SK-N-SH (cell line): ENCODE measurements around the gene FLOT1. TPM values are rescaled to one million over a fixed set of nuclear protein-coding genes. Genes with fewer than 3 reads are reported as not detected.
A peak's percentile ranks its signal among the peaks of the same experiment; 100 is the strongest.

Source experiments
- CTCF ChIA-PET: fragments of 300-600, 350-600 bp; formaldehyde crosslinking; extraction: SDS; loops from one replicate; lab custom pipeline; 2021; lab: Yijun Ruan, JAX
- POLR2A ChIA-PET: fragments of 350-600 bp; sonication (Branson Sonifier 250); formaldehyde crosslinking; extraction: SDS; loops from one replicate; lab custom pipeline; 2020; ENCODE audit warnings: antibody characterized with exemption, inconsistent platforms; lab: Yijun Ruan, JAX
- DNase-seq: peaks from one replicate; pipeline ENCODE4 v3.0.0; 2012
- H2AFZ ChIP-seq: fragments of 200-600 bp; sonication (generic); 2 replicates; pipeline ENCODE4 v1.8.1; 2016; ENCODE audit warnings: antibody characterized with exemption, mild to moderate bottlenecking, low read depth
- H3F3A ChIP-seq: fragments of 200-600 bp; sonication (generic); replicated peaks from 2 replicates; pipeline ENCODE3; 2016; ENCODE audit warnings: antibody characterized with exemption, mild to moderate bottlenecking; ENCODE audit not compliant: insufficient read depth
- H3K27ac ChIP-seq, 2 experiments: fragments of 200-500 bp in 1 of 2; fragments of 200-600 bp in 1 of 2; sonication (Bioruptor generic) in 1 of 2; sonication (generic), shearing (Covaris generic) in 1 of 2; 2 replicates each; pipeline versions ENCODE4 v1.5.1 to v1.6.1; 2014 to 2016; ENCODE audit warnings: low read depth in 2 of 2, inconsistent platforms in 1 of 2, low read length in 1 of 2, mild to moderate bottlenecking in 1 of 2, mixed read lengths in 1 of 2
- H3K27me3 ChIP-seq: fragments of 200-600 bp; sonication (generic), shearing (Covaris generic); 2 replicates; pipeline ENCODE4 v1.6.1; 2016; ENCODE audit warnings: mixed run types; ENCODE audit not compliant: insufficient read depth
- H3K36me3 ChIP-seq, 2 experiments: fragments of 200-500 bp in 1 of 2; fragments of 200-600 bp in 1 of 2; sonication (Bioruptor generic) in 1 of 2; sonication (generic) in 1 of 2; replicated peaks in 1 of 2; 2 replicates each; pipeline versions ENCODE3 to v1.5.1; 2014 to 2016; ENCODE audit warnings: low read length in 1 of 2, mild to moderate bottlenecking in 1 of 2; ENCODE audit not compliant: insufficient read depth in 2 of 2, control insufficient read depth in 1 of 2
- H3K4me1 ChIP-seq, 2 experiments: fragments of 200-500 bp in 1 of 2; fragments of 200-600 bp in 1 of 2; sonication (Bioruptor generic) in 1 of 2; sonication (generic), shearing (Covaris generic) in 1 of 2; 2 replicates each; pipeline versions ENCODE4 v1.5.1 to v1.6.1; 2014 to 2016; ENCODE audit warnings: low read depth in 1 of 2, low read length in 1 of 2, mixed run types in 1 of 2; ENCODE audit not compliant: insufficient read depth in 2 of 2, control insufficient read depth in 1 of 2
- H3K4me2 ChIP-seq: fragments of 200-600 bp; sonication (generic), shearing (Covaris generic); 2 replicates; pipeline ENCODE4 v1.6.1; 2017; ENCODE audit warnings: mixed run types
- H3K4me3 ChIP-seq, 2 experiments: fragments of 200-500 bp in 1 of 2; fragments of 200-600 bp in 1 of 2; sonication (Bioruptor generic) in 1 of 2; sonication (generic), shearing (Covaris generic) in 1 of 2; 2 replicates each; pipeline versions ENCODE4 v1.5.1 to v1.8.1; 2014 to 2016; ENCODE audit warnings: low read depth in 2 of 2, inconsistent platforms in 1 of 2, low read length in 1 of 2, mild to moderate bottlenecking in 1 of 2, mixed read lengths in 1 of 2, moderate library complexity in 1 of 2
- H3K79me2 ChIP-seq: fragments of 200-600 bp; sonication (generic); 2 replicates; pipeline ENCODE4 v1.8.1; 2017; ENCODE audit warnings: mild to moderate bottlenecking; ENCODE audit not compliant: insufficient read depth
- H3K9ac ChIP-seq: fragments of 200-600 bp; sonication (generic); 2 replicates; pipeline ENCODE4 v1.6.1; 2017; ENCODE audit warnings: mixed run types
- H3K9me2 ChIP-seq: fragments of 200-600 bp; sonication (generic); 2 replicates; pipeline ENCODE4 v1.6.1; 2017; ENCODE audit warnings: mixed run types
- H3K9me3 ChIP-seq: fragments of 200-600 bp; sonication (generic); 2 replicates; pipeline ENCODE4 v1.6.1; 2017; ENCODE audit warnings: mixed run types, mild to moderate bottlenecking, moderate library complexity
- H4K20me1 ChIP-seq: fragments of 200-600 bp; sonication (generic); 2 replicates; pipeline ENCODE4 v1.6.1; 2017; ENCODE audit warnings: mild to moderate bottlenecking, mixed run types; ENCODE audit not compliant: insufficient read depth
- CTCF ChIP-seq: fragments of 200-600 bp; sonication (generic); IDR thresholded peaks from 2 replicates; pipeline ENCODE4 v1.6.1; 2017; ENCODE audit warnings: antibody characterized with exemption, mild to moderate bottlenecking, moderate library complexity
- EP300 ChIP-seq, 2 experiments: IDR thresholded peaks; 2 replicates each; pipeline versions ENCODE4 v1.4.0 to v1.6.1; 2012; ENCODE audit warnings: borderline replicate concordance in 1 of 2, low read depth in 1 of 2, low read length in 1 of 2
- EZH2phosphoT487 ChIP-seq: fragments of 200-600 bp; sonication (generic); IDR thresholded peaks from 2 replicates; pipeline ENCODE4 v1.6.1; 2017; ENCODE audit warnings: low read depth, mixed run types, mild to moderate bottlenecking, antibody characterized with exemption, moderate library complexity, borderline replicate concordance
- FOSL2 ChIP-seq: IDR thresholded peaks from 2 replicates; pipeline ENCODE4 v1.4.0; 2012; ENCODE audit warnings: low read depth, mild to moderate bottlenecking, moderate library complexity, borderline replicate concordance
- FOXJ3 ChIP-seq: sonication (generic); formaldehyde crosslinking; IDR thresholded peaks from 2 replicates; pipeline ENCODE4 v1.5.1; 2020; ENCODE audit warnings: mild to moderate bottlenecking, missing genetic modification reagents
- FOXM1 ChIP-seq: IDR thresholded peaks from 2 replicates; pipeline ENCODE4 v1.4.0; 2012; ENCODE audit warnings: low read depth, mild to moderate bottlenecking
- GATA2 ChIP-seq: sonication (generic); formaldehyde crosslinking; IDR thresholded peaks from 2 replicates; pipeline ENCODE4 v1.5.0; 2020; ENCODE audit warnings: mild to moderate bottlenecking, missing genetic modification reagents
- MEF2A ChIP-seq: IDR thresholded peaks from 2 replicates; pipeline ENCODE4 v1.4.0; 2012; ENCODE audit warnings: low read depth, borderline replicate concordance
- NFIC ChIP-seq: IDR thresholded peaks from 2 replicates; pipeline ENCODE4 v1.4.0; 2012; ENCODE audit warnings: borderline replicate concordance
- NRF1 ChIP-seq: IDR thresholded peaks from 2 replicates; pipeline ENCODE4 v1.6.1; 2012; ENCODE audit warnings: low read depth, mild to moderate bottlenecking, low read length
- RFX5 ChIP-seq: IDR thresholded peaks from 2 replicates; pipeline ENCODE4 v1.6.1; 2012; ENCODE audit warnings: mild to moderate bottlenecking, improper control_type of control experiment, low read length
- RXRA ChIP-seq: IDR thresholded peaks from 2 replicates; pipeline ENCODE4 v1.4.0; 2012; ENCODE audit warnings: low read depth, mild to moderate bottlenecking, borderline replicate concordance
- SMC3 ChIP-seq: IDR thresholded peaks from 2 replicates; pipeline ENCODE4 v1.6.1; 2012; ENCODE audit warnings: low read depth, low read length, improper control_type of control experiment
- TCF12 ChIP-seq: IDR thresholded peaks from 2 replicates; pipeline ENCODE4 v1.4.0; 2012
- TEAD4 ChIP-seq: IDR thresholded peaks from 2 replicates; pipeline ENCODE4 v1.4.0; 2012; ENCODE audit warnings: mild to moderate bottlenecking, borderline replicate concordance; ENCODE audit not compliant: insufficient read depth
- USF1 ChIP-seq: IDR thresholded peaks from 2 replicates; pipeline ENCODE4 v1.4.0; 2012; ENCODE audit warnings: low read depth, borderline replicate concordance
- WGBS: methylation state at CpG from one replicate; pipeline ENCODE4 v1.1.6; 2017; ENCODE audit warnings: low lambda C conversion rate; 5-methylcytosine and 5-hydroxymethylcytosine counted together
- polyA plus RNA-seq, 3 experiments: library from polyadenylated mRNA; depleted of rRNA; stranded (reverse); fragments of >200 nt; gene quantifications; 2 replicates each; pipeline ENCODE4 v1.2.3, GENCODE V29; 2012

FLOT1 gene
- polyA plus RNA-seq, 1 of the 3 experiments (the other 2 are of a cell fraction) = 462 TPM

GRCh38 chr6:30682143-30683117, 60.1 kb downstream of the FLOT1 start (continued):
- TF ChIP-seq FOXM1 = no peak
- no peak for TF ChIP-seq CTCF
- TF ChIP-seq FOSL2 = peak; percentile 97
- TF ChIP-seq EP300 (IDR thresholded peaks at IDR 0.05; ENCODE audit: borderline replicate concordance in 1 of 2, low read depth in 1 of 2, low read length in 1 of 2) = peak in 1 of 2 experiments; percentile 31; a peak in 1 of 4 replicates
- no peak for TF ChIP-seq RFX5
- no peak for TF ChIP-seq FOXJ3 (CRISPR knock-in tag)
- no peak for TF ChIP-seq NFIC
- TF ChIP-seq USF1 = no peak
- no peak for TF ChIP-seq NRF1
- no peak for TF ChIP-seq SMC3
- no peak for TF ChIP-seq EZH2phosphoT487

- Histone ChIP-seq H2AFZ (no peak overlapping the region), H3K27ac (peak overlapping the region; percentile 93 to 97), H3F3A (peaks cover 42% of the 10 kb centered on the region), H3K4me2 (peak overlapping the region; percentile 98), H3K9me3 (no peaks in the 10 kb centered on the region), H4K20me1 (peaks cover 36% of the 10 kb centered on the region), H3K9me2 (no peaks in the 10 kb centered on the region), H3K36me3 (peaks cover 15 to 40% of the 10 kb centered on the region in 2 experiments), H3K79me2 (peaks cover 94% of the 10 kb centered on the region), H3K4me3 (peak overlapping the region; percentile 74 to 77; a peak in 3 of 4 replicates), H3K4me1 (peaks cover 16 to 57% of the 10 kb centered on the region in 2 experiments; a peak in 3 of 4 replicates), H3K9ac (peak overlapping the region; percentile 97), H3K27me3 (no peaks in the 10 kb centered on the region)
- WGBS = 57% methylated on average over 4 of the region's 4 CpGs
- POLR2A ChIA-PET = interaction anchor here (1.1 kb wide), 1 partner anchor 9 kb away, joined by 3 read pairs; no protein-coding TSS in a partner anchor
- no peak for DNase-seq
- CTCF ChIA-PET = interaction anchor here (0.8 to 29.8 kb wide), 6 partner anchors 9 to 202 kb away, joined by 3 to 838 read pairs (median 6); partner anchors contain the start of genes DHX16, FLOT1, MDC1 and NRM
- TF ChIP-seq USF1 = no peak
- TF ChIP-seq EZH2phosphoT487 = no peak
- TF ChIP-seq RXRA = no peak
- TF ChIP-seq GATA2 (CRISPR knock-in tag) = no peak
- no peak for TF ChIP-seq TCF12
- TF ChIP-seq MEF2A = no peak
- no peak for TF ChIP-seq TEAD4
- TF ChIP-seq FOXM1 = no peak
Observed at GRCh38 chr6:30681766-30682142, 60.7 kb downstream of the FLOT1 start.
